Endothelial cell of umbilical vein (primary cell): Measurements from ENCODE around the gene NUDT21. TPM values are rescaled to one million over a fixed set of nuclear protein-coding genes. Genes with fewer than 3 reads are reported as not detected.
"Not testable (repeated sequence)": the region's sequence is repeated elsewhere in the genome, so short reads cannot be mapped to it uniquely, and the experiment has no call there.

Experiments
- BruUV-seq: library from RNA; stranded (reverse); fragments of 400-500 nt; replicated peaks from 2 replicates; lab custom pipeline; 2021; lab: Mats Ljungman, UMichigan
- CTCF ChIA-PET: fragments of 300-600, 350-600 bp; sonication (Branson Sonifier 250); formaldehyde crosslinking; loops from one replicate; lab custom pipeline; 2021; ENCODE audit warnings: antibody characterized with exemption, inconsistent platforms; lab: Charles Lee
- POLR2A ChIA-PET: fragments of 300-600, 350-600 bp; sonication (Branson Sonifier 250); formaldehyde crosslinking; loops from one replicate; lab custom pipeline; 2021; ENCODE audit warnings: antibody characterized with exemption, inconsistent platforms; lab: Charles Lee
- DNase-seq: peaks from one replicate; pipeline ENCODE4 v3.0.0-alpha.2; 2011; ENCODE audit warnings: low read depth, low spot score
- FAIRE-seq: peaks from 2 replicates; lab custom pipeline; 2011; peaks lifted over from hg19 to GRCh38; lab: Jason Lieb, UNC
- H2AFZ ChIP-seq: 2 replicates; pipeline ENCODE4 v1.6.0; 2012; ENCODE audit warnings: low read depth, low read length, control low read depth, inconsistent platforms
- H3K27ac ChIP-seq: 2 replicates; pipeline ENCODE4 v1.5.1; 2011; ENCODE audit warnings: low read depth, mild to moderate bottlenecking, control low read depth, low read length, moderate library complexity; ENCODE audit not compliant: insufficient read depth
- H3K27me3 ChIP-seq, 2 experiments: 2 replicates each; pipeline versions ENCODE4 v1.6.0 to v1.6.1; 2011; ENCODE audit warnings: low read length in 2 of 2, mixed read lengths in 1 of 2; ENCODE audit not compliant: control insufficient read depth in 2 of 2, insufficient read depth in 2 of 2
- H3K36me3 ChIP-seq, 2 experiments: 2 replicates in 1 of 2; 3 replicates in 1 of 2; pipeline ENCODE4 v1.5.1; 2011; ENCODE audit warnings: low read length in 2 of 2, mild to moderate bottlenecking in 1 of 2, moderate library complexity in 1 of 2; ENCODE audit not compliant: control insufficient read depth in 2 of 2, insufficient read depth in 2 of 2; ENCODE audit errors: extremely low read depth in 1 of 2
- H3K4me1 ChIP-seq: 3 replicates; pipeline ENCODE4 v1.5.1; 2011; ENCODE audit warnings: mild to moderate bottlenecking, low read length; ENCODE audit not compliant: control insufficient read depth, insufficient read depth; ENCODE audit errors: extremely low read depth
- H3K4me2 ChIP-seq: 2 replicates; pipeline ENCODE4 v1.6.1; 2011; ENCODE audit warnings: low read length, control low read depth, mixed read lengths; ENCODE audit not compliant: insufficient read depth
- H3K4me3 ChIP-seq, 3 experiments: fragments of 200-600 bp in 1 of 3; sonication (generic), shearing (Covaris generic) in 1 of 3; replicated peaks in 1 of 3; 2 replicates each; pipeline ENCODE4 v1.5.1; 2011 to 2016; ENCODE audit warnings: control low read depth in 3 of 3, low read length in 3 of 3, mild to moderate bottlenecking in 2 of 3, inconsistent platforms in 1 of 3, low read depth in 1 of 3, moderate library complexity in 1 of 3; ENCODE audit not compliant: insufficient read depth in 1 of 3
- H3K79me2 ChIP-seq: 2 replicates; pipeline ENCODE4 v1.6.0; 2012; ENCODE audit warnings: low read length, inconsistent platforms; ENCODE audit not compliant: control insufficient read depth, insufficient read depth
- H3K9ac ChIP-seq: replicated peaks from 2 replicates; pipeline ENCODE3; 2011; ENCODE audit warnings: low read length, control low read depth; ENCODE audit not compliant: insufficient read depth; ENCODE audit errors: extremely low read depth
- H3K9me1 ChIP-seq: replicated peaks from 3 replicates; pipeline ENCODE4 v1.6.0; 2011; ENCODE audit warnings: mild to moderate bottlenecking, low read length; ENCODE audit not compliant: control insufficient read depth, insufficient read depth; ENCODE audit errors: extremely low read depth
- H3K9me3 ChIP-seq: replicated peaks from 2 replicates; pipeline ENCODE4 v1.5.1; 2012; ENCODE audit warnings: low read length, inconsistent platforms; ENCODE audit not compliant: control insufficient read depth, insufficient read depth
- H4K20me1 ChIP-seq: replicated peaks from 2 replicates; pipeline ENCODE3; 2011; ENCODE audit warnings: mild to moderate bottlenecking, low read length; ENCODE audit not compliant: control insufficient read depth, insufficient read depth; ENCODE audit errors: extremely low read depth
- EZH2 ChIP-seq: IDR thresholded peaks from 2 replicates; pipeline ENCODE4 v1.6.1; 2012; ENCODE audit warnings: borderline replicate concordance, low read depth, mild to moderate bottlenecking, moderate library complexity, low read length, inconsistent platforms; ENCODE audit not compliant: severe bottlenecking
- FOS ChIP-seq: IDR thresholded peaks from 2 replicates; pipeline ENCODE4 v1.6.1; 2011; ENCODE audit warnings: mild to moderate bottlenecking, low read length, moderate library complexity, borderline replicate concordance; ENCODE audit not compliant: insufficient read depth
- GATA2 ChIP-seq: IDR thresholded peaks from 2 replicates; pipeline ENCODE4 v1.7.0; 2011; ENCODE audit warnings: low read depth, mild to moderate bottlenecking, moderate library complexity, mixed read lengths, low read length; ENCODE audit not compliant: insufficient read length, insufficient read depth
- JUN ChIP-seq: IDR thresholded peaks from 2 replicates; pipeline ENCODE4 v1.6.1; 2011; ENCODE audit warnings: borderline replicate concordance, low read depth; ENCODE audit not compliant: insufficient read length, insufficient read depth
- MYC ChIP-seq: IDR thresholded peaks from one replicate; pipeline ENCODE4 v1.6.1; 2011; ENCODE audit warnings: mild to moderate bottlenecking, low read depth, low read length
- POLR2A ChIP-seq: IDR thresholded peaks from 2 replicates; pipeline ENCODE4 v1.6.1; 2012; ENCODE audit warnings: low read depth, mild to moderate bottlenecking, control low read depth, low read length
- POLR2AphosphoS5 ChIP-seq: IDR thresholded peaks from 2 replicates; pipeline ENCODE4 v1.6.1; 2012; ENCODE audit warnings: low read depth, mild to moderate bottlenecking, control low read depth, low read length, moderate library complexity; ENCODE audit not compliant: insufficient read depth
- dilution Hi-C: fragments of 300-500 bp; cut with MboI; formaldehyde crosslinking; loops from one replicate; pipeline ENCODE4 v1.15.0; 2019; ENCODE audit warnings: low sequenced_read_pairs; ENCODE audit not compliant: extremely low pct_ligation_motif_present
- intact Hi-C: fragments of 100-400 bp; cut with micrococcal nuclease; formaldehyde crosslinking; loops from one replicate; pipeline ENCODE4 v1.10.0; 2022
- polyA plus RNA-seq, 4 experiments: library from polyadenylated mRNA; depleted of rRNA in 3 of 4; stranded (reverse) in 3 of 4; unstranded in 1 of 4; fragments of >200 nt; gene quantifications; 2 replicates each; pipeline versions ENCODE4 v1.2.1 to v1.2.3, GENCODE V29; 2011 to 2012; ENCODE audit warnings: missing spikeins in 1 of 4
- total RNA-seq: library from RNA; stranded (reverse); gene quantifications from 2 replicates; pipeline ENCODE4 v1.2.3, GENCODE V29; 2021
- TF ChIP-seq, protein P1 (sequence below), 2 donors: IDR thresholded peaks; 1 replicate in 1 of 2; 2 replicates in 1 of 2; pipeline ENCODE4 v1.5.1; 2011; ENCODE audit warnings: low read length in 2 of 2, mild to moderate bottlenecking in 2 of 2, moderate library complexity in 2 of 2, control low read depth in 1 of 2, inconsistent platforms in 1 of 2, low read depth in 1 of 2; ENCODE audit not compliant: insufficient read depth in 1 of 2; ENCODE audit errors: extremely low read depth in 1 of 2
- TF ChIP-seq, protein P2 (sequence below): IDR thresholded peaks from 2 replicates; pipeline ENCODE4 v1.6.1; 2011; ENCODE audit not compliant: insufficient read depth, insufficient read length

The NUDT21 gene
- total and polyA plus RNA-seq, 2 donors (not counting 3 experiments of a cell fraction or from before 2014, with no cell fraction given): 56.4 to 158 TPM

DNA sequence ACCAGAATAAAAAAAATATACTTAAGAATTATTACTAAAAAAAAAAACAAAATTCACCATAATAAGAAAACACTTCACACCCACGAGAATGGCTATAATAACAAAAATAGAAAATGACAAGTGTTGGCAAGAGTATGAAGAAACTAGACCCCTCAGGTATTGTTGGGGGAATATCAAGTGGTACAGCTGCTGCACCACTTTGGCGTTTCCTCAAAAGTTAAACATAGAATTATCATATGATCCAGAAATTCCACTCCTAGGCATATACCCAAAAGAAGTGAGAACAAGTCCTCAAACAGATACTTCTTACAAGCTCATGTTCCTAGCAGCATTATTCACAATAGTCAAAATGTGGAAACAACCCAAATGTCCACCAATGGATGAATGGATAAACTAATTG, 52.1 kb downstream of the NUDT21 start:
- FAIRE-seq: no peak
- Histone ChIP-seq H3K36me3 (peaks cover 9 to 12% of the 10 kb centered on the region in 2 experiments), H3K9ac (no peak overlapping the region), H3K4me1 (no peaks in the 10 kb centered on the region), H4K20me1 (no peaks in the 10 kb centered on the region), H3K9me1 (no peaks in the 10 kb centered on the region), H3K27ac (no peak overlapping the region), H3K79me2 (no peaks in the 10 kb centered on the region), H3K4me2 (no peak overlapping the region), H3K27me3 (no peaks in the 10 kb centered on the region), H3K9me3 (no peaks in the 10 kb centered on the region), H2AFZ (no peak overlapping the region), H3K4me3 (no peak overlapping the region)
- no peak for DNase-seq
- TF ChIP-seq, protein P1, sequence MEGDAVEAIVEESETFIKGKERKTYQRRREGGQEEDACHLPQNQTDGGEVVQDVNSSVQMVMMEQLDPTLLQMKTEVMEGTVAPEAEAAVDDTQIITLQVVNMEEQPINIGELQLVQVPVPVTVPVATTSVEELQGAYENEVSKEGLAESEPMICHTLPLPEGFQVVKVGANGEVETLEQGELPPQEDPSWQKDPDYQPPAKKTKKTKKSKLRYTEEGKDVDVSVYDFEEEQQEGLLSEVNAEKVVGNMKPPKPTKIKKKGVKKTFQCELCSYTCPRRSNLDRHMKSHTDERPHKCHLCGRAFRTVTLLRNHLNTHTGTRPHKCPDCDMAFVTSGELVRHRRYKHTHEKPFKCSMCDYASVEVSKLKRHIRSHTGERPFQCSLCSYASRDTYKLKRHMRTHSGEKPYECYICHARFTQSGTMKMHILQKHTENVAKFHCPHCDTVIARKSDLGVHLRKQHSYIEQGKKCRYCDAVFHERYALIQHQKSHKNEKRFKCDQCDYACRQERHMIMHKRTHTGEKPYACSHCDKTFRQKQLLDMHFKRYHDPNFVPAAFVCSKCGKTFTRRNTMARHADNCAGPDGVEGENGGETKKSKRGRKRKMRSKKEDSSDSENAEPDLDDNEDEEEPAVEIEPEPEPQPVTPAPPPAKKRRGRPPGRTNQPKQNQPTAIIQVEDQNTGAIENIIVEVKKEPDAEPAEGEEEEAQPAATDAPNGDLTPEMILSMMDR (IDR thresholded peaks at IDR 0.05; ENCODE audit: extremely low read depth in 1 of 2, insufficient read depth in 1 of 2, low read depth in 1 of 2, low read length in 2 of 2): no peak
- no peak for TF ChIP-seq MYC
- TF ChIP-seq GATA2: no peak
- no peak for TF ChIP-seq FOS
- no peak for TF ChIP-seq EZH2
- no peak for TF ChIP-seq POLR2A
- TF ChIP-seq JUN: no peak
- TF ChIP-seq POLR2AphosphoS5: no peak
- TF ChIP-seq, protein P2, sequence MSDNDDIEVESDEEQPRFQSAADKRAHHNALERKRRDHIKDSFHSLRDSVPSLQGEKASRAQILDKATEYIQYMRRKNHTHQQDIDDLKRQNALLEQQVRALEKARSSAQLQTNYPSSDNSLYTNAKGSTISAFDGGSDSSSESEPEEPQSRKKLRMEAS: no peak
- ChIA-PET CTCF (no interaction called here), POLR2A (no interaction called here)
- dilution Hi-C loops (no loop called here), intact Hi-C loops (no loop called here)
- BruUV-seq: no TSS peak

DNA sequence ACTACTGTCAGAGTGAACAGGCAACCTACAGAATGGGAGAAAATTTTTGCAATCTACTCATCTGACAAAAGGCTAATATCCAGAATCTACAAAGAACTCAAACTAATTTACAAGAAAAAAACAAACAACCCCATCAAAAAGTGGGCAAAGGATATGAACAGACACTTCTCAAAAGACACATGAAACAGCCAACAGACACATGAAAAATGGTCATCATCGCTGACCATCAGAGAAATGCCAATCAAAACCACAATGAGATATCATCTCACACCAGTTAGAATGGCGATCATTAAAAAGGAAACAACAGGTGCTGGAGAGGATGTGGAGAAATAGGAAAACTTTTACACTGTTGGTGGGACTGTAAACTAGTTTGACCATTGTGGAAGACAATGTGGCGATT, 54.4 kb downstream of the NUDT21 start:
- CTCF ChIA-PET, H3K4me1 ChIP-seq, FAIRE-seq, H3K4me2 ChIP-seq, H3K9me1 ChIP-seq, dilution Hi-C loops, BruUV-seq, H4K20me1 ChIP-seq, H3K9ac ChIP-seq, H3K79me2 ChIP-seq, H3K36me3 ChIP-seq, DNase-seq, intact Hi-C loops, H3K4me3 ChIP-seq, H3K27me3 ChIP-seq, H2AFZ ChIP-seq, POLR2A ChIA-PET, H3K9me3 ChIP-seq, H3K27ac ChIP-seq: not testable (repeated sequence)
